DND-41 (cell line): Measurements from ENCODE around the gene GMPPA.

ENCODE experiments used
- ATAC-seq: fragments of 200-7000 bp; cut with Tn5 transposase; 3 replicates; pipeline ENCODE4 v1.9.1; 2021; ENCODE audit warnings: low read depth; ENCODE audit not compliant: insufficient read depth
- DNase-seq: peaks from one replicate; pipeline ENCODE4 v3.0.0-alpha.2; 2020
- H2AFZ ChIP-seq: 2 replicates; pipeline ENCODE4 v1.6.0; 2012; ENCODE audit warnings: low read depth, low read length
- H3K27ac ChIP-seq: 2 replicates; pipeline ENCODE4 v1.5.1; 2012; ENCODE audit warnings: low read length, inconsistent platforms
- H3K27me3 ChIP-seq: fragments of 200-600 bp; sonication (generic); 2 replicates; pipeline ENCODE4 v1.6.0; 2012; ENCODE audit warnings: low read length, mild to moderate bottlenecking, inconsistent platforms; ENCODE audit not compliant: insufficient read depth, poor library complexity
- H3K36me3 ChIP-seq: 2 replicates; pipeline ENCODE4 v1.5.1; 2012; ENCODE audit warnings: low read length, inconsistent platforms; ENCODE audit not compliant: insufficient read depth
- H3K4me1 ChIP-seq: 2 replicates; pipeline ENCODE4 v1.5.1; 2012; ENCODE audit warnings: mild to moderate bottlenecking, low read length; ENCODE audit not compliant: insufficient read depth
- H3K4me2 ChIP-seq: 2 replicates; pipeline ENCODE4 v1.6.0; 2012; ENCODE audit warnings: mild to moderate bottlenecking, moderate library complexity, low read length, inconsistent platforms; ENCODE audit not compliant: insufficient read depth
- H3K4me3 ChIP-seq, 2 experiments: fragments of 200-600 bp in 1 of 2; shearing (Covaris generic) in 1 of 2; 2 replicates each; pipeline ENCODE4 v1.5.1; 2012 to 2016; ENCODE audit warnings: inconsistent platforms in 2 of 2, low read length in 2 of 2, mild to moderate bottlenecking in 2 of 2, low read depth in 1 of 2, moderate library complexity in 1 of 2
- H3K79me2 ChIP-seq: 2 replicates; pipeline ENCODE4 v1.6.0; 2012; ENCODE audit warnings: low read length, inconsistent platforms; ENCODE audit not compliant: insufficient read depth
- H3K9ac ChIP-seq: 2 replicates; pipeline ENCODE4 v1.6.0; 2012; ENCODE audit warnings: low read depth, mild to moderate bottlenecking, inconsistent platforms, low read length, moderate library complexity
- H3K9me3 ChIP-seq: 2 replicates; pipeline ENCODE4 v1.5.1; 2012; ENCODE audit warnings: low read length, moderate library complexity, mild to moderate bottlenecking, inconsistent platforms; ENCODE audit not compliant: insufficient read depth, severe bottlenecking
- H4K20me1 ChIP-seq: 2 replicates; pipeline ENCODE4 v1.6.0; 2012; ENCODE audit warnings: low read length; ENCODE audit not compliant: insufficient read depth
- CTCF ChIP-seq: IDR thresholded peaks from 2 replicates; pipeline ENCODE4 v1.5.1; 2012; ENCODE audit warnings: borderline replicate concordance, low read length, moderate library complexity, mild to moderate bottlenecking; ENCODE audit not compliant: poor library complexity, severe bottlenecking; ENCODE audit errors: extremely low read depth
- EZH2 ChIP-seq: IDR thresholded peaks from 3 replicates; pipeline ENCODE4 v1.6.1; 2012; ENCODE audit warnings: borderline replicate concordance, low read depth, mild to moderate bottlenecking, moderate library complexity, low read length, inconsistent platforms; ENCODE audit not compliant: severe bottlenecking

The GMPPA gene

GRCh38 chr2:219544567-219544966 lies 45.9 kb downstream of the GMPPA start:
- Histone ChIP-seq H3K9me3 (no peaks in the 10 kb centered on the region), H3K4me1 (peaks cover 33% of the 10 kb centered on the region), H3K9ac (peak overlapping the region; percentile 48), H3K27ac (no peak overlapping the region), H4K20me1 (peaks cover 23% of the 10 kb centered on the region), H3K4me2 (peak overlapping the region; percentile 88), H3K4me3 (peak overlapping the region; percentile 84; a peak in 3 of 4 replicates), H3K36me3 (peaks cover 19% of the 10 kb centered on the region), H3K79me2 (no peaks in the 10 kb centered on the region), H2AFZ (no peak overlapping the region), H3K27me3 (no peaks in the 10 kb centered on the region)
- DNase-seq (no peak), ATAC-seq (no peak)
- TF ChIP-seq CTCF (no peak), EZH2 (no peak)

GRCh38 chr2:219545295-219545942 lies 46.7 kb downstream of the GMPPA start:
- no peaks in the 10 kb centered on the region for H3K27me3 ChIP-seq

GRCh38 chr2:219545943-219546352 lies 47.3 kb downstream of the GMPPA start:
- no peak overlapping the region for H3K4me2 ChIP-seq
- H3K4me3 ChIP-seq = no peak overlapping the region
- peaks cover 15% of the 10 kb centered on the region for H4K20me1 ChIP-seq

More at GRCh38 chr2:219545295-219545942, 46.7 kb downstream of the GMPPA start:
- H3K4me3 ChIP-seq = no peak overlapping the region
- DNase-seq (no peak), ATAC-seq (no peak)
- peak overlapping the region; percentile 88; the same call in 1 of the 2 replicates for H3K4me2 ChIP-seq
- no peaks in the 10 kb centered on the region for H3K79me2 ChIP-seq
- peaks cover 33% of the 10 kb centered on the region for H3K4me1 ChIP-seq
- H3K9ac ChIP-seq = no peak overlapping the region
- peaks cover 12% of the 10 kb centered on the region for H3K36me3 ChIP-seq
- TF ChIP-seq CTCF (no peak), EZH2 (no peak)
- H4K20me1 ChIP-seq = peaks cover 17% of the 10 kb centered on the region
- no peak overlapping the region for H2AFZ ChIP-seq
- H3K27ac ChIP-seq = no peak overlapping the region
- H3K9me3 ChIP-seq = no peaks in the 10 kb centered on the region

More at GRCh38 chr2:219545943-219546352, 47.3 kb downstream of the GMPPA start:
- Histone ChIP-seq H3K36me3 (peaks cover 7% of the 10 kb centered on the region), H3K9me3 (no peaks in the 10 kb centered on the region), H3K79me2 (no peaks in the 10 kb centered on the region), H2AFZ (no peak overlapping the region), H3K4me1 (peaks cover 33% of the 10 kb centered on the region), H3K27ac (no peak overlapping the region), H3K27me3 (no peaks in the 10 kb centered on the region), H3K9ac (no peak overlapping the region)
- TF ChIP-seq CTCF = no peak
- TF ChIP-seq EZH2 = no peak
- DNase-seq (no peak), ATAC-seq (no peak)
